Natural killer cell (primary cell): ENCODE measurements around the gene ASXL3. TPM values are rescaled to one million over a fixed set of nuclear protein-coding genes. Genes with fewer than 3 reads are reported as not detected.

Experiments
- ATAC-seq, 3 donors: fragments of 150-1000 bp in 2 of 3; fragments of 200-7000 bp in 1 of 3; cut with Tn5 transposase; 1 replicate in 1 of 3; 2 replicates in 2 of 3; pipeline ENCODE4 v1.10.0; 2021; ENCODE audit warnings: mild to moderate bottlenecking in 2 of 3, moderate library complexity in 2 of 3
- DNase-seq, 2 donors: peaks; one replicate each; pipeline versions ENCODE4 v3.0.0 to v3.0.0-alpha.2; 2013 to 2021; ENCODE audit warnings: mixed read lengths in 1 of 2
- H3K27ac ChIP-seq: one replicate; pipeline ENCODE4 v1.5.1; 2013; ENCODE audit warnings: mild to moderate bottlenecking, low read length
- H3K27me3 ChIP-seq: one replicate; pipeline ENCODE4 v1.6.1; 2013; ENCODE audit warnings: low read length; ENCODE audit not compliant: control insufficient read depth, insufficient read depth
- H3K36me3 ChIP-seq: one replicate; pipeline ENCODE4 v1.6.1; 2013; ENCODE audit warnings: low read length; ENCODE audit not compliant: control insufficient read depth, insufficient read depth
- H3K4me1 ChIP-seq: one replicate; pipeline ENCODE4 v1.6.1; 2013; ENCODE audit warnings: low read length; ENCODE audit not compliant: control insufficient read depth, insufficient read depth
- H3K4me3 ChIP-seq: one replicate; pipeline ENCODE4 v1.5.1; 2013; ENCODE audit warnings: low read length
- H3K9me3 ChIP-seq: one replicate; pipeline ENCODE4 v1.6.1; 2013; ENCODE audit warnings: low read length; ENCODE audit not compliant: control insufficient read depth, insufficient read depth
- H3K27ac Mint-ChIP-seq, 2 donors: one replicate each; pipeline ENCODE4 v1.8.0; 2022; ENCODE audit warnings: mild to moderate bottlenecking in 2 of 2, mixed read lengths in 2 of 2, moderate library complexity in 1 of 2
- H3K27me3 Mint-ChIP-seq, 2 donors: one replicate each; pipeline ENCODE4 v1.8.0; 2022; ENCODE audit warnings: low read depth in 2 of 2, mixed read lengths in 2 of 2
- H3K36me3 Mint-ChIP-seq: one replicate; pipeline ENCODE4 v1.8.0; 2022; ENCODE audit warnings: mixed read lengths
- H3K4me1 Mint-ChIP-seq, 2 donors: one replicate each; pipeline ENCODE4 v1.8.0; 2022; ENCODE audit warnings: mixed read lengths in 2 of 2
- H3K4me3 Mint-ChIP-seq: one replicate; pipeline ENCODE4 v1.8.0; 2022; ENCODE audit warnings: mild to moderate bottlenecking, moderate library complexity, mixed read lengths
- H3K9me3 Mint-ChIP-seq, 2 donors: one replicate each; pipeline ENCODE4 v1.8.0; 2022; ENCODE audit warnings: mixed read lengths in 2 of 2
- WGBS: methylation state at CpG from one replicate; pipeline ENCODE4 v1.1.7; 2013; ENCODE audit warnings: missing lambda C conversion rate; ENCODE audit not compliant: insufficient coverage; 5-methylcytosine and 5-hydroxymethylcytosine counted together
- intact Hi-C: fragments of 100-400 bp; cut with micrococcal nuclease; formaldehyde crosslinking; loops from one replicate; pipeline ENCODE4 v1.14.2; 2022
- total RNA-seq, 4 donors: library from RNA; stranded (reverse); fragments of 120-200 nt in 1 of 4; gene quantifications; one replicate each; pipeline versions ENCODE4 v1.2.3 to v1.2.4, GENCODE V29; 2013 to 2022
- TF ChIP-seq, protein P1 (sequence below): fragments of 200-600 bp; IDR thresholded peaks from one replicate; pipeline ENCODE4 v1.8.0; 2022; ENCODE audit warnings: antibody characterized with exemption

Gene ASXL3
- total RNA-seq, 3 donors from 2014 or later (not counting 1 experiment from before 2014, with no cell fraction given) = not detected

DNA sequence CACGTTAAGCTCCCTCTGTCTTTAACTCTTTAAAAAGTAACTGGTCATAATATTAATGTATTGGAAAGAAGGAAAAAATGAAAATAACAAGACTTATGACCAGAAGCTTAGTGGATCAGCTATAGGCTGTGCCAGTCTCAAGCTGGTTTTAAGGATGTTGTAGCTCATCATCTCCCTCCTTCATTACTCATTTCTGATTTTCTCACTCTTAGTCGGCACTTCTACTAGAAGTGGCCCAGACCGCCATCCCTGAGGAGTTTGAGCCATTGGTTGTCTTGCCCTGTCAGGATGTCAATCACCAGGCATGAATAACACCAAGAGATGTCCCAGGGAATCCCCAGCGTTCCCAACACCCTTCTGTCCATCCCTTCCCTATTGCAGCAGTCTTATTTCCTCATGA, 151.5 kb downstream of the ASXL3 start:
- 79% methylated on average over 3 of the region's 4 CpGs for WGBS
- Mint-ChIP-seq H3K9me3 (peaks cover 12 to 16% of the 10 kb centered on the region in 2 donors), H3K4me3 (no peak overlapping the region), H3K4me1 (no peaks in the 10 kb centered on the region), H3K27me3 (no peaks in the 10 kb centered on the region), H3K36me3 (no peaks in the 10 kb centered on the region), H3K27ac (no peak overlapping the region)
- DNase-seq = no peak
- TF ChIP-seq, protein P1, sequence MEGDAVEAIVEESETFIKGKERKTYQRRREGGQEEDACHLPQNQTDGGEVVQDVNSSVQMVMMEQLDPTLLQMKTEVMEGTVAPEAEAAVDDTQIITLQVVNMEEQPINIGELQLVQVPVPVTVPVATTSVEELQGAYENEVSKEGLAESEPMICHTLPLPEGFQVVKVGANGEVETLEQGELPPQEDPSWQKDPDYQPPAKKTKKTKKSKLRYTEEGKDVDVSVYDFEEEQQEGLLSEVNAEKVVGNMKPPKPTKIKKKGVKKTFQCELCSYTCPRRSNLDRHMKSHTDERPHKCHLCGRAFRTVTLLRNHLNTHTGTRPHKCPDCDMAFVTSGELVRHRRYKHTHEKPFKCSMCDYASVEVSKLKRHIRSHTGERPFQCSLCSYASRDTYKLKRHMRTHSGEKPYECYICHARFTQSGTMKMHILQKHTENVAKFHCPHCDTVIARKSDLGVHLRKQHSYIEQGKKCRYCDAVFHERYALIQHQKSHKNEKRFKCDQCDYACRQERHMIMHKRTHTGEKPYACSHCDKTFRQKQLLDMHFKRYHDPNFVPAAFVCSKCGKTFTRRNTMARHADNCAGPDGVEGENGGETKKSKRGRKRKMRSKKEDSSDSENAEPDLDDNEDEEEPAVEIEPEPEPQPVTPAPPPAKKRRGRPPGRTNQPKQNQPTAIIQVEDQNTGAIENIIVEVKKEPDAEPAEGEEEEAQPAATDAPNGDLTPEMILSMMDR = no peak
- Histone ChIP-seq H3K36me3 (no peaks in the 10 kb centered on the region), H3K27ac (no peak overlapping the region), H3K27me3 (no peaks in the 10 kb centered on the region), H3K4me3 (no peak overlapping the region), H3K4me1 (no peaks in the 10 kb centered on the region), H3K9me3 (no peaks in the 10 kb centered on the region)
- ATAC-seq = no peak
- intact Hi-C loops = no loop called here

GRCh38 chr18:33733376-33733775, 155.4 kb downstream of the ASXL3 start:
- Mint-ChIP-seq H3K9me3 (peaks cover 15 to 17% of the 10 kb centered on the region in 2 donors), H3K27ac (no peak overlapping the region), H3K36me3 (no peaks in the 10 kb centered on the region), H3K4me3 (no peak overlapping the region), H3K4me1 (no peaks in the 10 kb centered on the region), H3K27me3 (no peaks in the 10 kb centered on the region)
- no peaks in the 10 kb centered on the region for H3K9me3 ChIP-seq
- no peaks in the 10 kb centered on the region for H3K36me3 ChIP-seq
- no peak for ATAC-seq
- no peak overlapping the region for H3K27ac ChIP-seq
- DNase-seq = no peak
- TF ChIP-seq, protein P1 = no peak
- no peak overlapping the region for H3K4me3 ChIP-seq
- H3K27me3 ChIP-seq = no peaks in the 10 kb centered on the region
- H3K4me1 ChIP-seq = no peaks in the 10 kb centered on the region
- intact Hi-C loops = no loop called here

DNA sequence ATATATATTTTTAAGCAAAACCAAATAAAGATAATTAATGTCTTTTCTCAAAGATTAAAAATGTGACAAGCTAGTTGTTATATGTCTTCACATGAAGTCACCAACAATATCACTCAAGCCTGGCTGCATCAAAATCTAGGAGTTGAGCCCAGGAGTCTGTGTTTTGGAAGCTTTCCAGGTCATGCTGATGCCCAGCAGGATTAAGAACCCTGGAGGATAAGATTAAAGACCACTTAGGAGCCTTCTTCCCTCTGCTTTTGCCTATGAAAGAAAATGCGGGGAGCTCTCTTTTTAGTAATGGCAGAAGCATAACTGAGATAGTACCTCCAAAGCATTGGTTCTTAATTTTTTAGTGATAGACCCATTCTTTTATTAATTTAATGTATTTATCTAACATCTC, 157.4 kb downstream of the ASXL3 start:
- no peaks in the 10 kb centered on the region for H3K27me3 ChIP-seq
- no peaks in the 10 kb centered on the region for H3K9me3 ChIP-seq
- Mint-ChIP-seq H3K27me3 (no peaks in the 10 kb centered on the region), H3K4me1 (no peaks in the 10 kb centered on the region), H3K27ac (no peak overlapping the region), H3K4me3 (no peak overlapping the region), H3K36me3 (no peaks in the 10 kb centered on the region), H3K9me3 (peaks cover 11 to 19% of the 10 kb centered on the region in 2 donors)
- no peak for DNase-seq
- no peak overlapping the region for H3K4me3 ChIP-seq
- intact Hi-C loops = no loop called here
- TF ChIP-seq, protein P1 = no peak
- WGBS = 100% methylated on average over 1 of the region's 1 CpG
- no peak overlapping the region for H3K27ac ChIP-seq
- no peak for ATAC-seq
- H3K36me3 ChIP-seq = no peaks in the 10 kb centered on the region
- H3K4me1 ChIP-seq = no peaks in the 10 kb centered on the region

DNA sequence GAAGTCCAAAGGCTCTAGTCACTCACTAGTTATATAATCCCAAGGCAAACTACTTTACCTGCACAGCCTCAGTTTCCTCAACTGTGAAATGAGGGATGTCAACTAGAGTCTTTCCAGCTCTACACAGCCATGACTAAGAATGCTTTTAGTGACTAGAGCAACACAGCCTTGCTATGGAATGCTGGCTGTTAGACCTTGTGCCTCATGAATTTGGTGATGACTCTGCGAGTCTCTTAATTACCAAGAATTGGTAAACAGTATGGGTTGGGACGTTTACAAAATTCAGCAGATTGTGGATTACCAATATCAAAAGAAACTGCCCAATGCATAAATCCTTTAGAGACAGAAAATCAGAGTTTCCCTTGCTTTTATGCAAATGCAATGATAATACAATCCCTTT, 163.7 kb downstream of the ASXL3 start:
- H3K4me1 Mint-ChIP-seq = no peaks in the 10 kb centered on the region
- H3K27ac Mint-ChIP-seq = no peak overlapping the region
- Histone ChIP-seq H3K27ac (no peak overlapping the region), H3K4me1 (no peaks in the 10 kb centered on the region), H3K4me3 (no peak overlapping the region), H3K36me3 (no peaks in the 10 kb centered on the region), H3K27me3 (no peaks in the 10 kb centered on the region), H3K9me3 (no peaks in the 10 kb centered on the region)
- WGBS = 78% methylated on average over 2 of the region's 2 CpGs
- DNase-seq (no peak), ATAC-seq (no peak)
- intact Hi-C loops = no loop called here
- H3K27me3 Mint-ChIP-seq = no peaks in the 10 kb centered on the region
- TF ChIP-seq, protein P1 = no peak
- H3K36me3 Mint-ChIP-seq = no peaks in the 10 kb centered on the region
- no peak overlapping the region for H3K4me3 Mint-ChIP-seq
- H3K9me3 Mint-ChIP-seq = peaks cover 3 to 4% of the 10 kb centered on the region in 2 donors
